GM18861 (cell line): ENCODE data around the gene SUCO.
"Not testable (repeated sequence)": the region's sequence is repeated elsewhere in the genome, so short reads cannot be mapped to it uniquely, and the experiment has no call there.

Experiments used
- ATAC-seq: cut with Tn5 transposase; IDR thresholded peaks from one replicate; pipeline ENCODE4 v1.9.1; 2021; ENCODE audit not compliant: unreplicated experiment

The SUCO gene

GRCh38 chr1:172557270-172557669, 24.3 kb downstream of the SUCO start:
- no peak for ATAC-seq

- ATAC-seq: no peak
These were observed 26.7 kb downstream of the SUCO start for GRCh38 chr1:172559572-172560210.

- no peak for ATAC-seq
These were observed 28.3 kb downstream of the SUCO start for GRCh38 chr1:172561252-172561651.

GRCh38 chr1:172566196-172566997, 33.4 kb downstream of the SUCO start:
- no peak for ATAC-seq

- ATAC-seq: no peak
These were observed 34.8 kb downstream of the SUCO start for GRCh38 chr1:172567720-172568119.

- no peak for ATAC-seq
These were observed 41.1 kb downstream of the SUCO start for GRCh38 chr1:172574080-172574479.

- ATAC-seq: no peak
These were observed 45.6 kb downstream of the SUCO start for GRCh38 chr1:172578586-172578985.

GRCh38 chr1:172581273-172581672, 48.3 kb downstream of the SUCO start:
- ATAC-seq: no peak

- ATAC-seq: no peak
These were observed 48.8 kb downstream of the SUCO start for GRCh38 chr1:172581779-172582178.

GRCh38 chr1:172582889-172583288, 49.9 kb downstream of the SUCO start:
- no peak for ATAC-seq

GRCh38 chr1:172585348-172585747, 52.4 kb downstream of the SUCO start:
- ATAC-seq: no peak

GRCh38 chr1:172585861-172586260, 52.9 kb downstream of the SUCO start:
- ATAC-seq: no peak

- no peak for ATAC-seq
These were observed 55.6 kb downstream of the SUCO start for GRCh38 chr1:172588296-172589291.

- no peak for ATAC-seq
These were observed 56.6 kb downstream of the SUCO start for GRCh38 chr1:172589553-172589952.

GRCh38 chr1:172591429-172591828, 58.5 kb downstream of the SUCO start:
- ATAC-seq: not testable (repeated sequence)

- ATAC-seq: not testable (repeated sequence)
These were observed 62.1 kb downstream of the SUCO start for GRCh38 chr1:172595066-172595465.

- not testable (repeated sequence) for ATAC-seq
These were observed 63.8 kb downstream of the SUCO start for GRCh38 chr1:172596782-172597181.

GRCh38 chr1:172599912-172600311, 67.0 kb downstream of the SUCO start:
- no peak for ATAC-seq

- ATAC-seq: no peak
These were observed 67.7 kb downstream of the SUCO start for GRCh38 chr1:172600615-172601014.

- no peak for ATAC-seq
These were observed 68.2 kb downstream of the SUCO start for GRCh38 chr1:172601046-172601630.

- ATAC-seq: no peak
These were observed 69.8 kb downstream of the SUCO start for GRCh38 chr1:172602706-172603105.
